HG03457 (cell line): ENCODE data around the gene PEX3.

Source experiments
- ATAC-seq: cut with Tn5 transposase; IDR thresholded peaks from one replicate; pipeline ENCODE4 v1.9.1; 2021; ENCODE audit warnings: moderate number of reproducible peaks; ENCODE audit not compliant: unreplicated experiment

Gene PEX3

GRCh38 chr6:143536866-143537691 is 86.5 kb downstream of the PEX3 start:
- ATAC-seq = peak; percentile 66

DNA sequence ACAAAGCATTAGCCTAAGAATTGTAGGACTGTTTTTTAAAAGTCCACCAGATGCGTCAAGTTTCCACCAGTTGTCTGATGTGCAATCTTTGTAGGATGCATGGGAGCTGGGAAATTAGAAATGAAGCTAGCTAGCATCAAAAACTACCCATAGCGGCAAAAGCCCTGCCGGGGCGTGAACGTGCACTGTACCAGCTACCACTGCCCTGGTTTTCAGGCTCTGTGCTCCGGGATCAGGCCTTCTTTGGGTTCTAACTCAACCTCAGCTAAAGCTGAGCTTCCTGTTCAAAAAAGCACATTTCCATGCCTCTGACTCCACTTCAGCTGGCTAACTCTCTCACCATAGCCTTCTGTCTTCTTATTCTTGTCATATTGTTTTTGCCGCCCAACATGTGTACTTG is 87.8 kb downstream of the PEX3 start:
- ATAC-seq = no peak

DNA sequence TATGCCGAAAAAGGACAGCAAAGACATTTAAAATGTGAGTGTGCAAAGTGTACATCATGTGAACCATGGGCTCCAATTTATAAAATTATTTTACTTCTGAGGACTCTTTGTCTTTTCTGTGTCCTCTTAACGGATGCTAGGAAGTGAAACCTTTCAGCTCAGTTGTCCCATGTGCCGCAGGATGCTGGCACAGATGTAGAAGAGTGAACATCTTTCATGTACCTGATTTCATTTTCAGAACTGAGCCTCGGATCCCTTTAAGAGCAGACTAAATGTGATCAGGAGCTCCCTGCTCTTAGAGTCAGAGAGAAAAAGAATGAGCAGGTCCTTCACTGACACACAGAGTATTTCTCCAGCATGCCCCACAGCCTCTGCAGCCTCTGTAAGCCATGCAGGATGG is 88.5 kb downstream of the PEX3 start:
- ATAC-seq = no peak

DNA sequence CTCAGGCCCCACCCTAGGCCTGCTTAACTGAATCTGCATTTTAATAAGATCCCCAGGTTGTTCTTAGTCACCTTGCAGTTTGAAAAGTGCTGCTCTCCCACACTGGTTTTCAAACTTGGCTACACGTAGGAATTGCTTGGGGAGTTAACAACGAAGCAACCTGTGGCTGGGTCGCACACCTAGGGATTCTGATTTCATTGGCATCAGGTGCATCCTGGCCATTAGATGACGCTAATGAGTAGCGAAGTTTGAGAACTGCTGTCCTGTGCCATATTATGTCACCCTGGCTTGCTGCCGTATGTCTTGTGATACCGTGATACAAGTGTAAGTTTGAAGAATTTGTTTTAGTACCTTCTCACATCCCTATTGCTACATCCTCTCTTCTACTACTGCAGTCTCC is 89.1 kb downstream of the PEX3 start:
- ATAC-seq = no peak

DNA sequence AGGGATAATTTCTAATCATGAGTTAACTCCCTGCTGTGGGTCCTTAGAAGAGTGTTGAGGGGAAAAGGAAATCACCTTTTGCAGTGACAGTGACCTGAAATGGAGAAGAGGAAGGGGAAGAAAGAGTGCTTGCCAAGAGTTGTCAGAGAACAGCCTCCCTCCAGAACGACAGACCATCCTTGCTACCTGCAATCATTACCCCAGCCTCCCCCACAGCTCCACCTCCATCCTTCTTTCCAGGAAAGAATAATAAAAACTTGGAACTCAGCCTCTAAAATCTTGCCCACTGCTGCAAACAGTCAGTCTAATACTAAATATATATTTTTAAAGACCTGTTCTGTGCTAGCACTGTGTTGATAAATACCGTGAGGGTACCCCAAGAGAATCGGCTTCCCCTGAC is 89.6 kb downstream of the PEX3 start:
- no peak for ATAC-seq
